NCI-H1436 (cell line): ENCODE results near the gene MORN1.

Experiments used
- DNase-seq: peaks from one replicate; lab custom pipeline; 2025; lab: John Stamatoyannopoulos, UW

The MORN1 gene

DNA sequence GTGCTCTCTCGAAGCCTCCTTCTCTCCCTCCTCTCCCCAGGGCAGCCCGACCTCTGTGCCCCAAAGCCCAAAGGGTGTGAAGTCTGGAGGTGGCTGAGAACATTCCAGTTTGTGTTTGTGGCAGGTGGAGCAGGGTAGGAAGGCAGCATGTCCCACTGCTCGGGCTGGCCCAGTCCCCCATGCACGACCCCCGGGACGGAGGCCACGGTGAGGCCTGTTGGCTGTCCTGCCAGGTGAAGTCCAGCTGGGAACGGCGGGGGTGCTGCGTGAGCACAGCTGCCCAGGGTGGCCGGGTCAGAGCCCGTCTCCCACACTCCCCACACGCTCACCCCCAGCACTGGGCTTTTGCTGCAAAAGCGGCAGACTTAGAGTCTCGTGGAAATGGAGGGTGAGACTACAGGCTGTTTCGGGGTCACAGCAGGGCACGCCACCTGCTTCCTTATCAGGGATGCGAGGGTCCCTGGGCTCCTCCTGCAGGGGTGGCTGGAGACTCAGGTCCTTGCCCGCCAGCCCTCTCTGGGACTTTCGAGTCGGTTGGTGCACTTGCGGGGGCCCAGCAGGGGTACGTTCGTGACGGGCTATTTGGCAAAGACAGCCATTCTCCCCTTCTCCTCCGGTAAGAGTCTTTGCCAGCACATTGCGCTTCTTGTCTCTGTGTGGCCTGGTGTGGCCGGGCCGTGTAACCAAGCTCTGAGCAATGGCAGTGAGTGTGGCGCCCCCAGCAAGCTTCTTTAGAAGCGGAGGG lies 40.3 kb downstream of the MORN1 start:
- no peak for DNase-seq

DNA sequence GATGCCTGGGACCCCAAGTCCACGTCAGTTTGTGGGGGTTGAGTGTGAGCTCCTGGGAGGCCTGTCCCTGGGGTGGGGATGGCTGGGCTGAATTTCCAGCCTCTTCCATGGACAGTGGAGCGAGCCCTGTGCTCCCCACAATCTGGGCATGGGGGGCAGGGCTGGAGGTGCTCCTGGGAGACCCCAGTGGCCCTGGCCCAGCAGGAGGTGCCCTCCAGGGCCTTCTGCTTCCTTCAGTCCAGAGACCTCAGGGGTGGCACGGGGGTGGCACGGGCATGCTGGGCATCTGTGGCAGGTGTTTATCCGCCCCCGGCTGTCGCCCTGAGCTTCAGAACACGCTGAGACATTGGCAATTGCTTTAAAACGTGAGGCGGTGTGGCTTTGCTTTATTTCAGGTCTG lies 40.9 kb downstream of the MORN1 start:
- no peak for DNase-seq

DNA sequence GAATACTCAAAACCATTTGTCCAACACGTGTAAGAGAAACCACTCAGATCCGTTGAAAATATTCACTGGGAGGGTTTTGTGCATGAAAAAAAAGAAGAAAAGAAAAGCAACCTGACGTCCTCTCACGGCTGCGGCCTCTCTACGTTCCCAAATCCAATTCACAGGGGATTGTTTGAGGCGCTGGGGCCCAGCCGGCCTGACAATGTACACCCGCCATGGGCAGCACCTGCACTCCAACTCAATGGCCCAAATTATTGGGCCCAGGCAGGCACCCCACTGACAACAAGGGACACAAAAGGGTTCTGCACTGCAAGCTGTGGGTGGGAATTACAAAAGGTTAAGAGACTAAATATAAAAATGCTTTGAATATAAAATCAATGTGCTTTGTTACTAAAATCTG lies 41.5 kb downstream of the MORN1 start:
- no peak for DNase-seq

DNA sequence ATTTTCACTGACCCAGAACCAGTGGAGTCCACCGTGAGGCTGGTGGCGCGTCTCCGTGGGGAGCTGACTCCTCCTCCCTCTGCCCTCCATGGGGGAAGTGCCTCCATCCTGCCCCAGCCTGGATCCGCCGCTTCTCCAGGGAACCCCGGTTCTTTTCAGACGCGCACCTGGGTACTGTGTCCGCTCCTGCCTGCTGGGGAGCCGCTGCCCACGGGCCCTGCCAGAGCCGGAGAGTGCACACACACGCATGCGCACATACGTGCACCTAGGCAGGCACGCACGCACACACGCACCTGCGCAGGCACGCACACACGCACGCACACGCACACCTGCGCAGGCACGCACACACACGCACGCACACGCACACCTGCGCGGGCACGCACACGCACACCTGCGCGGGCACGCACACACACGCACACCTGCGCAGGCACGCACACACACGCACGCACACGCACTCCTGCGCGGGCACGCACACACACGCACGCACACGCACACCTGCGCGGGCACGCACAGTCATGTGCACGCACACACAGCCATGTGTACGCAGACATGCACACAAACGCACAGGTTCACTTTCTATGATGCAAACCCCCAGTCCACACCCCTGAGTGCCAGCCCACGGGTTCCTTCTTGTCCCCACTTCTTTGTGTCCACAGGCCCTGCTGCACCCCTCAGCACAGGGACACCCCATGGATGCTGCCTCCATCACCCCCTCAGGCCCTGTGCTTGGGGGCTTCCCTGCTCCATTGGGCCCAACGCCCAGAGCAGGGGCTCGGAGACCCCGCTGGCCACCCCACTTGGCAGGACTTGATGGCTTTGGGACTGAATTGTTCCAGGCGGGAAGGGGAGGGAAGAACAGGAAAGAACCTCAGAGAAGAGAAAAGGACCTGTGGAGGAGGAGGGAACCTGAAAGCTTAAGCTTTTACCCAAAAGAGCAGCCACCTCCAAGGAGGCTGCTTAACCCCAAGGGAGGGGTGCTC lies 42.7 kb downstream of the MORN1 start:
- no peak for DNase-seq

DNA sequence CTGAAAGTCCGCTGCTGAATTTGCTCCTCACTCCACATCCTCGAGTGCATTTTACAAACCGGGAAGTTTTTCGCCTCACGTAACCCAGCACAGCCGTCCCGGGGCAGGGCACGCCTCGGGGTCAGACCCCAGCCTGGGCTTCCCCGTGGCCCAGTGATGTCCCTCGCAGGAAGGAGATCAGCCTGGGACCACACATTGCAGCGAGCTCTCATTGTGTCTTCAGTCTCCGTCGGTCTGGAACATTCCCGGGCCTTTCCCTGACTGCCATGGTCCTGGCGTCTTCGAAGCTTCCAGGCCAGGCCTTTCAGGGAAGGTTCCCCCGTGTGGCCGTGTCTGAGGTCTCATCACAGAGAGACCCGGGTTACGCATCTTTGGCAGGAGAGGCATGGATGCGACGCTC lies 43.5 kb downstream of the MORN1 start:
- no peak for DNase-seq

DNA sequence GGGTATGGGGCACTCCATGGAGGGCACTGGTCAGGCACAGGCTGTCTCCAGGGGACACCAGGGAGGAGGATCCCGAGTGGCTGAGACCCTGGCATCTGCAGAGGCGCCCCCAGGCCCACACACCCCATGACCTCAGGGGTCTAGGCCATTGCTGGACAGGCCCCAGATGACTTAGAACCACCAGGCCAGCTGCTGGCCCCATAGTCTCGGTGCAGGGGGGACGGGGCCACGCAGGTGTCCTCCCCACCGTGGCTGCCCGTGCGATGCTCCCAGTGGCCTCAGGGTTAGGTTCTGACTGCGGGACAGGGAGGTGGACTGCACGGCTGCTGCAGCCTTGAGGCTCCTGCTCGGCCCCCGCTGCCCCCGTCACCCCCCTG lies 44.0 kb downstream of the MORN1 start:
- no peak for DNase-seq

DNA sequence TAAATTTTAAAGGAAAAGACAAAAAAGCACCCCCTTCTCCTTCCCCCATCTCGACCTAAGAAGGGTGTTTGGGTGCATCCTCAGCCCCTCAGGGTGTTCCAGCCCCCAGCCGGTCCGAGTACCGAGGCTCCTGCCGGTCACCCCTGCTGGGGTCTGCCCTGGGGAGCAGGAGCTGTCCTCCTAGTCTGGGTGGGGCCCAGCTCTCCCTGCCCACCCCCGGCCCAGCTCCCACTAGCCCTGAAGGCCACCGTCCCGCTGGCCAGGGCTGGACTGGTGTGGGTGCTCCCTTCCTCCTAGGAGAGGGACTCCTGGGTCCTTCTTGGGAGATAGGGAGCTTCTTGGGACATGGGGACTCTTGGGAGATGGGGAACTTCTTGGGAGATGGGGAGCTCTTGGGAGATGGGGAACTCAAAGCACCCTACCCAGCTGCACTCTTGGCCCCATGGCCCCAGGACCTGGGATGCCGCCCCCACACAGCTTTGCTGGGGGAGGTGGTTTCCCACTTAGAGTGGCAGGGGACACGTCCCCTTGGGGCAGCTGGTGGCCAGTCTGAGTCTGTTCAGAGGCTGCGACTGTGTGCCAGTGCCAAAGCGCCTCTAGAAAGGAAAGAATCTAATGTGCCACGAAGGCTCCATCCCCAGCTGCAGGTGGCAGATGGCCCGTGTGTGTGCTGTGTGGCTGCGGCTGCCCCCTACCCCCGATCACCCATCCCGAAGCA lies 44.5 kb downstream of the MORN1 start:
- DNase-seq, result no peak

DNA sequence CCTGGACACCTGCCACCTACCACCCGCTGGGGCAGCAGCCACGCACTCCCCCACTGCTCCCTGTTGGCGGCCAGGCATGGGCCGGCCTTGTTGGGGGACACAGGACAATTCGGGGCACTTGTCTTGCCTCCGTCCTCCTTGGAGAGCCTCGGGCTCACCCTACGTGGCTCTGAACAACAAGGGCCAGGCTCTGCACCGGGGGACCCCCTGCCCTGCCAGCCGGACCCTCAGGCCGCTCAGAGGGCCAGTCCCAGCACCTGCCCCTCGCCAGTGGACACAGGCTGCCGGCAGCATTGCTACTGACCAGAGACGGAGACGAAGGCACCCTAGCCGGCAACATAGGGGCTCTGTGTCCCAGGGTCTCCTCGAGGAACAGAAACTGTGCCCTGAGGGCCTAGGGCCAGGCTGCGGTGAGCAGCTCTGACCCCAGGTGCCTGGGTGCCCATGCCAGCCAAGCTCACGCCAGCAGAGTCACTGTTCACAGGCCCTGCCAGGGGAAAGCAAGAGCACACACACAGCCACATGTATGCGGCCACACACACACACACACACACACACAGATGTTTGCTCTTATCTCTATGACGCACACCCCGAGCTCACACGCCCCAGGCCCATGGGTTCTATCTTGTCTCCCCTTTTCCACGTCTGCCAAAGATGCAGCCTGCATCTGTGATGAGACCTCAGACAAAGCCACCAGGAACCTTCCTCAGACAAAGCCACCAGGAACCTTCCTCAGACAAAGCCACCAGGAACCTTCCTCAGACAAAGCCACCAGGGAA lies 45.9 kb downstream of the MORN1 start:
- DNase-seq, result no peak

DNA sequence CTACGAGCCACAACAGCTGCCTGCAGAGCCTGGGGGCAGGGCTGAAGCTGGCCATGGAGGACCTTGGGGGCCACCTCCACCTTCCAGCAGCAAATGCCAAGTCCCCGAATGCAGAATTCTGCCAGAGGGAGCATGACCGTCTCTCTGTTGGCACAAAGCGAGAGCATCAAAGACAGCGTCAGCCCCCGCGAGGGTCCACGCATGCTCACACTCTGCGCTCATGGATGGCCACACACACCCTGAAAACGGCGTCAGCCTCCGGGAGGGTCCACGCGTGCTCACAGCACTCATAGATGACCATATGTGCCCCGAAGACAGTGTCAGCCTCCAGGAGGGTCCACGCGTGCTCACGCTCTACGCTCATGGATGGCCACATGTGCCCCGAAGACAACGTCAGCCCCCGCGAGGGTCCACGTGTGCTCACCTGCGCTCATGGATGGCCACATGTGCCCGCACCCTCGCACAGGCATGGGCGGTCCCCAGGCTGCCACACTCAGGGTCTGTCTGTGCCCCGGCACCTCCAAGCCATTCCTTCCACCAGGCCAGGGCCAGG lies 46.5 kb downstream of the MORN1 start:
- DNase-seq, result no peak

DNA sequence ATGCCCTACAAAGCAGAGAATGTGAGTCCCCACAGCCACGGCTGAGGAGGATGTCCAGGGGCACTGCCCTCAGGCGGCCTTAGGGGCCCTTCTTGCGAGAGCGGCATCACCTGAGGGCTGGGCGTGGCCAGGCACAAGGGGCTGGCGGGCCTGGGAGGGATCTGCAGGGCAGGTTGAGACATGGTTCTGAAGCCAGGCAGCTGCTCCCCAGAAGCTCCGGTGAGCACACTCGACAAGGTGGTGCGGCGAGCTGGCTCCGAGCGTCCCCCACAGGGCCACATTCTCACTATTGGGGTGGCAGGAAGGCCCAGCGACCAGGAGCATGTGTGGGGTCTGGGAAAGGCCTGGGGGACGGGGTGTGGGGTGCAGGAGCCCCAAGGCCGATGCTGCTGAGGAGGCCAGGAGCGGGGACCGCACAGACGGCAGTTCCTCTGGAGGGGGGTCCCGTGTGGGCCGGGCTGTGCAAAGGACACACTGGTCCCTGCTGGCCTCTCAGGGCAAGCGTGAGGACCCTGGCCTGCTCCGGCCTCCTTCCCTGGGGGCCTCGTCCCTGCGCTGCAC lies 47.2 kb downstream of the MORN1 start:
- DNase-seq, result peak; percentile 66

DNA sequence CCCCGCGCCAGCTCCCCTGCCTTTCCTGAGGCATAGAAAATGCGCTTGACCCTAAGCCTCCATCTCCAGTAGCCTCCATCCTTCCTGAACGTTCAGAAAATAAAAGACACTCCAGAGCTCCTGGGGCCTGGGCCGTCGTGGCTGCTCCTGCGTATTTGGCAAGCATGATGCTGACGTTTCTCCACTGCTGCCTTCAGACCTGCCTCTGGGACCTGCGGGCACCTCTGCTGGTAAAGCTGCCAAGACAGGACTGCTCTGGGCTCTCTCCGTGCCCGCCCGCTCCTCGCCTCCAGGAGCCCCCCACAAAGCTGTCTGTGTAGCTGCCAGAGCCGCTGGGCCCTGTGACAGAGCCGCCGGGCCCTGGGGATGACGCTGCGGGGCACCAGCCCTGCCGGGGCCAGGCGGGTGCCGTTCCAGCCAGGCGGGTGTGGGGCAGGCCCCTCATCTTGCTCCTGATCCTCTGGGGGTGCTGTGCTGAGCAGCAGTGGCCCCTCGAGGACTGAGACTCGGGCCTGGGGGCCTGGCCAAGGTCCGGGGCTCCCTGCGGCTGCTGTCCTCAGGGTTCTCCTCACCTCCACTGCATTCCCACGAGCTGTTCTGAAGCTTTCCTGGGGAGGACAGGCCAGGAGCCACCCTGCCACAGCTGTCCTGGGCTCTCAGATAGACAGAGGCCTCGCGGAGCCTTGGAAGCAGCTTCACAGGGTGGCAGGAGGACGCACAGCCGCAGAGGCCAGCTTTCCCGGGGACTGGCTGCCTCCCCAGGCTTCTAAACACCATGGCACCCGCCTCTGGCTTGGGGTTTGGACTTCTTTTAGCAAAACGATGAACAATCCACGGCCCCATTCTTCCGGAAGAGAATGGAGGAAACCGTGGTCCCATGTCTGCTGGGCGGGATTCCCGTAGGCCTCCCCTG lies 48.1 kb downstream of the MORN1 start:
- DNase-seq, result no peak

DNA sequence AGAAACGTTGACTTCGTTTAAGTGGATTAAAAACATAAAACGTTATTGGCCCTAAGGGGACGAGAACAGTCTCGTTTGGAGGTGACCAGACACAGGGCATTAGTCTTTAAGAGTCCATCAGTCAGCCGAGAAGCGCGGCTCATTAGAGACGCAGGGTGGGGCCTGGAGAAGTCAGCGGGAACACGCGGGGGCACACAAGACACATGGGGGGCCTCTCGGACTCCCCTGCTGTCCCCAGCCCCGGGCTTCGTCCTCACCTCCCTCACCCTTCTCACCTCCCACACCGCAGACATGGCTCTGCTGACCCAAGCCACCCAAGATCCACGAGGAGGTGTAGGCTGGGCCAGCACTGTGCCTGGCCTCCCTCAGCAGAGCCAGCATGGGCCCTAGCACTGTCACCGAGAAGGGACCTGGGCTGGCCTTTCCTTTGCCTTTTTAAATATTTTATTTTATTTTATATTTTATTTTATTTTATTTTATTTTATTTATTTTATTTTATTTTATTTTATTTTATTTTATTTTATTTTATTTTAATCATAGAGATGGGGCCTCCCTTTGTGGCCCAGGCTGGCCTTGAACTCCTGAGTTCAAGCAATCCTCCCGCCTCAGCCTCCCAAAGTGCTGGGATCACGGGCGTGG lies 48.9 kb downstream of the MORN1 start:
- no peak for DNase-seq

DNA sequence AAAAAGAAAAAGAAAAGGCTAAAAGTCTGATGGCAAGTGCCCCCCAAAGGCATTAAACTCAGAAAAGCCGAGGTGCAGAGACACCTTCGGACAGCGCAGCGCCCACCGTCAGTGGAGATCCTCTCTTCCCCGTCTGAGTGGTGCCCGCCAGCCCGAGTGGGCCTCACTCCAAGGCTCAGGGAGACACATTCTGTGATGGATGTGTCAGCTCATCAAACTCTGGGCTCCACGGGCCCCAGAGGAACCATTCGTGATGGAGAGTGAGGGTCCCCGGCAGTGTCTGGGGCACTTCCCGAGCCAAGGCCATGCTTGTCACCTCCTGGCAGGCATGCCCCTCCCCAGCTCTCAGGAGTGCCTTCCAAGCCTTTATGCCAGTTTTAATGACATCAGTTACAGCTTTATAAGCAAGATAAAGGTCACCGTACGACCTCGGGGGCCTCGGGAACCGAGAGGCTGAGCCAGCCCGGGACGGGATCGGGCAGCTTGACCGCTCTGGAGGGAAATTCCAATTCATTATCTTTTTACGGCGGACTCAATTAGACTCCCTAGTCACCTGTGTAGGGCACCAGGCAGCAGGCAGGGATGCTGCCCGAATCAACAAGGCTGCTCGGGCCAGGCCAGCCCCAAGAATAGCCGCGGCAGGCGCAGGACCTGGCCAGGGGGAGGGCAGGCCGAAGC lies 49.5 kb downstream of the MORN1 start:
- no peak for DNase-seq

DNA sequence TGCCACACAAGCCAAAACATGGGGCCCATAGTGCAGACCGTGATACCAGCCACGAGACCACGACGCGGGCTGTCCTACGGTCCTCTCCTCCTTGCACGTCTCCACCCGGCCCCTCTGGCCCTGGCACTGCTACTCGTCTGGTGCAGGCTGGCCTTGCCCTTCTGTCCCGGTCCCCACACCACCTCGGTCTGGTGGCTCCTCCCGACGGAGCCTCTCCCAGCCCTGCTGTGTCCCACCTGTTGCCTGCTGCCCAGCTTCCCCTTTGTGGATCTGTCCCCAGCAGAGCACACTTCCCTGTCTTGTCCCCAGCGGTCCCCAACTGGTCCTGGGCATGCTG lies 50.5 kb downstream of the MORN1 start:
- DNase-seq, result no peak

DNA sequence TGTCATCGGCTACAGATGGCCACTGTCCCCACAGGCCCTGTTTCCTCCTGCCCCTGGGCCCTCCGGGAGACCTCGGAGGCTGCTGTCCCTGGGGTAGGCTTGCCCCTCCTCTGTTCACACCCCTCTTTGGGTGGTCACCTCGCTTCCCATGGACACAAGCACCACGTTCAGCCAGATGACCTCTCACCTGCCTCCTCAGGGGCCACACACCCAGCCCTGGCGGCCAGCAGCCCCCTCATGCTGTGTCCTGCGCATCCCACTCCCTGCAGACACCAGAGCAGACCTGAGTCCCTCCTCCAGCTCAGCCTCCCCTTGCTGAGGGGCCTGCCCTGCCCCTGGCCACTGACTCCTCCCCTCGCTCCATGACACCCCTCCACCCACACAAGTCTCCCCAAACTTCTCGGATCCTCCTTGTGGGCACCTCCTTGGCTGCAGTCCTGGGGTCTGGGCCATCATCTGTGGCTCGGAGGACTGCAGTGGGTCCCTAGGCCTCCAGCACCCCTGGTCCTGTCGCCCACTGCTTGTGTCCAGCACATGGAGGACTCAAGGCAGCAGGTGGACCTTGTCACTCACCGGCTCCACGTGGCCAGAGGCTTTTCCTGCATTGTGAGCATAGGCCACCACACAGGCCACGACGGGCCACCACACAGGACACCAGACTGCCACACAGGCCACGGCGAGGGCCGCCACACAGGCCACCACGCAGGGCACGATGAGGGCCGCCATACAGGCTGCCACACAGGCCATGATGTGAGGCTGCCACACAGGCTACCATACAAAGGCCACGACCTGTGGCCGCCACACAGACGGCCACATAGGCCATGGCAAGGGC lies 51.1 kb downstream of the MORN1 start:
- no peak for DNase-seq

DNA sequence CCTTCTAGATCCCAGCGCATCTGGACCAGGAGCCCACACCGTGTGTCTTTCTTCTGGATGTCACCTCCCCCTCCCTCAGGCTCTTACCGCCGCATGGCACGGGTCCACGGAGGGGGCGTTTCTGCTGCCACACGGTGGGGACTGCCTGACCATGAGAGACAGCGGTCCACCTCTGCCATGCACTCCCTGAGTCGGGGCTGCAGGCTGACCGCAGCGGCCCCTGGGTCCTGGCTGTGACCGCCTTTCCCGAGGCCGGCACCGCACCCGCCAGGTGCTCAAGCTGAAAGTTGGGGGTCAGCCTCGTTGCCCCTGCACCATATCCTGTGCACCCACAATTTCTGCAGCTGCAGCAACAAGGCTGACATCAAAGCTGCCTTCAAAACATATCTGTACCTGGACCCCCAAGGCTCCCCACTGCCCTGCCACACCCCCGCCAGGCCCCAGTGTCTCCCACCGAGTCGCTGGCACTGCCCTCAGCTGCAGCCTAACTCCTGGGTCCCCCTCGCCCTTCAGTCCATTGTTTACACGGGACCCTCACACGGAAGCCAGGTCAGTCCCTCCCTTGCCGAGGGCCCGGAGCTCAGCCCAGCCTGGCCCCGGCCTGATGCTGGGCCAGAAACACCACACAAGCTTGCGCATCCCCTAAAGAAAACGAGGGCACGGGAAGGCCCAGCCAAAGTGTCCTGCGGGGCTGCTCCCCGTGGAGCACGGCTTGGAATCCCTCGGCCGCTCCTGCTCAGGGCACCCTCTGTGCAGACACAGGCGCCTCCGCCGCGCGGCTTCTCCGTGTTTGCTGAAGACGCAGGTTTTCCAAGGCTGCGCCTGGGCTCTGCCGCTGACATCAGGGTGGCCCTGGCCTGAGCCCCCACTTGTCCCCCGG lies 51.9 kb downstream of the MORN1 start:
- DNase-seq, result no peak

DNA sequence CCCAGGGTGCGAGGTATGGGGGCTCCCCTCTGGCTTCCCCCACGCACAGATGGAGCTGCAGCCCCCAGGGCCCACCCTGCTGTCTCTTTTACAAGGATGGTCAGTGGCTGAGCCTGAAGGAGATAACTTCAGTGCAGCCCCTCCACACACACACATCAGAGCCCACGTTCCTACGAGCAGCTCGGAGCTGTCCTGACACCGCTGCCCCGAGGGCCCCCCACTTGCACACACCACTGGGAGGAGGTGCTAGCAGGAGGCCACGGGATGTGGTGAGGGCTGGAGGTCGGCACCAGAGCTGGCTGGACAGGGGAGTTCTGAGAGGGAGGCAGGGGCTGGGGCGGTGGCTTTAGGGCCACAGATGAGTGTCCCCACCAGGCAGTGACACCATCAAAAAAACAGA lies 53.9 kb downstream of the MORN1 start:
- no peak for DNase-seq
